Parathyroid adenoma (tissue), 2 donors: Measurements from ENCODE around the gene FAM131A.

Source experiments
- H2AFZ ChIP-seq: fragments of 300-600 bp; sonication (generic); one replicate; pipeline ENCODE4 v1.7.0; 2017; ENCODE audit warnings: antibody characterized with exemption, mild to moderate bottlenecking
- H3K27ac ChIP-seq: fragments of 300-600 bp; sonication (generic); one replicate; pipeline ENCODE4 v1.7.0; 2017
- H3K27me3 ChIP-seq: fragments of 300-600 bp; sonication (generic); one replicate; pipeline ENCODE4 v1.7.0; 2017; ENCODE audit warnings: low read length; ENCODE audit not compliant: control insufficient read depth, insufficient read depth
- H3K36me3 ChIP-seq: fragments of 300-600 bp; sonication (generic); one replicate; pipeline ENCODE4 v1.7.0; 2017; ENCODE audit warnings: low read length; ENCODE audit not compliant: control insufficient read depth, insufficient read depth
- H3K4me1 ChIP-seq: fragments of 300-600 bp; sonication (generic); one replicate; pipeline ENCODE4 v1.7.0; 2017; ENCODE audit warnings: control low read depth
- H3K4me2 ChIP-seq: fragments of 300-600 bp; sonication (generic); one replicate; pipeline ENCODE4 v1.7.0; 2017; ENCODE audit warnings: low read length
- H3K4me3 ChIP-seq: fragments of 300-600 bp; sonication (generic); one replicate; pipeline ENCODE4 v1.7.0; 2017; ENCODE audit warnings: low read depth, low read length
- H3K79me2 ChIP-seq: fragments of 300-600 bp; sonication (generic); one replicate; pipeline ENCODE4 v1.7.0; 2017; ENCODE audit warnings: control low read depth
- H3K9ac ChIP-seq: fragments of 300-600 bp; sonication (generic); one replicate; pipeline ENCODE4 v1.7.0; 2017; ENCODE audit warnings: mild to moderate bottlenecking
- H3K9me3 ChIP-seq: fragments of 300-600 bp; sonication (generic); one replicate; pipeline ENCODE4 v1.7.0; 2017; ENCODE audit warnings: low read length; ENCODE audit not compliant: control insufficient read depth
- CTCF ChIP-seq: fragments of 300-600 bp; sonication (generic); IDR thresholded peaks from one replicate; pipeline ENCODE4 v1.7.0; 2017; ENCODE audit warnings: antibody characterized with exemption, mild to moderate bottlenecking
- donor health status: primary hyperparathyroidism.

The FAM131A gene

GRCh38 chr3:184386047-184386806 lies 48.8 kb downstream of the FAM131A start:
- Histone ChIP-seq H2AFZ (no peak overlapping the region), H3K4me3 (no peak overlapping the region), H3K27ac (no peak overlapping the region), H3K79me2 (no peaks in the 10 kb centered on the region), H3K4me1 (no peaks in the 10 kb centered on the region), H3K9me3 (no peaks in the 10 kb centered on the region), H3K27me3 (no peaks in the 10 kb centered on the region), H3K9ac (no peak overlapping the region), H3K4me2 (no peak overlapping the region), H3K36me3 (no peaks in the 10 kb centered on the region)
- no peak for TF ChIP-seq CTCF

- Histone ChIP-seq H3K27me3 (no peaks in the 10 kb centered on the region), H3K36me3 (no peaks in the 10 kb centered on the region), H3K9ac (no peak overlapping the region), H3K27ac (no peak overlapping the region), H3K4me3 (no peak overlapping the region), H2AFZ (no peak overlapping the region), H3K9me3 (no peaks in the 10 kb centered on the region), H3K4me1 (no peaks in the 10 kb centered on the region), H3K4me2 (no peak overlapping the region), H3K79me2 (no peaks in the 10 kb centered on the region)
- TF ChIP-seq CTCF: no peak
These were observed 49.8 kb downstream of the FAM131A start for GRCh38 chr3:184387174-184387714.

- no peak overlapping the region for H3K4me3 ChIP-seq
- H3K27ac ChIP-seq: no peak overlapping the region
- H3K79me2 ChIP-seq: no peaks in the 10 kb centered on the region
- H3K9ac ChIP-seq: no peak overlapping the region
- no peak for TF ChIP-seq CTCF
- no peak overlapping the region for H2AFZ ChIP-seq
- no peak overlapping the region for H3K4me2 ChIP-seq
- H3K9me3 ChIP-seq: no peaks in the 10 kb centered on the region
- H3K27me3 ChIP-seq: no peaks in the 10 kb centered on the region
- H3K4me1 ChIP-seq: no peaks in the 10 kb centered on the region
- H3K36me3 ChIP-seq: no peaks in the 10 kb centered on the region
These were observed 51.0 kb downstream of the FAM131A start for GRCh38 chr3:184388164-184388935.

- H3K27ac ChIP-seq: no peak overlapping the region
- H3K4me2 ChIP-seq: no peak overlapping the region
- no peaks in the 10 kb centered on the region for H3K36me3 ChIP-seq
- H2AFZ ChIP-seq: no peak overlapping the region
- no peaks in the 10 kb centered on the region for H3K79me2 ChIP-seq
- no peak for TF ChIP-seq CTCF
- H3K27me3 ChIP-seq: no peaks in the 10 kb centered on the region
- no peak overlapping the region for H3K4me3 ChIP-seq
- H3K4me1 ChIP-seq: no peaks in the 10 kb centered on the region
- no peaks in the 10 kb centered on the region for H3K9me3 ChIP-seq
- H3K9ac ChIP-seq: no peak overlapping the region
These were observed 51.5 kb downstream of the FAM131A start for GRCh38 chr3:184388936-184389230.
